Ascending aorta (tissue), 2 donors: ENCODE measurements around the gene ITGA2. TPM values are rescaled to one million over a fixed set of nuclear protein-coding genes. Genes with fewer than 3 reads are reported as not detected.
"Not testable (repeated sequence)": the region's sequence is repeated elsewhere in the genome, so short reads cannot be mapped to it uniquely, and the experiment has no call there.

Experiments used
- DNase-seq, 2 donors: peaks; one replicate each; pipeline ENCODE4 v3.0.0-alpha.2; 2019; ENCODE audit warnings: low spot score in 2 of 2
- H3K27ac ChIP-seq, 2 donors: fragments of 200-600 bp; sonication (generic); one replicate each; pipeline ENCODE4 v1.5.1; 2016 to 2017; ENCODE audit warnings: mild to moderate bottlenecking in 1 of 2
- H3K27me3 ChIP-seq: fragments of 200-600 bp; sonication (generic); one replicate; pipeline ENCODE4 v1.5.1; 2017
- H3K36me3 ChIP-seq, 2 donors: fragments of 200-600 bp; sonication (generic); one replicate each; pipeline ENCODE4 v1.5.1; 2016
- H3K4me1 ChIP-seq, 2 donors: fragments of 200-600 bp; sonication (generic); one replicate each; pipeline ENCODE4 v1.5.1; 2016 to 2017; ENCODE audit warnings: mild to moderate bottlenecking in 1 of 2
- H3K4me3 ChIP-seq, 2 donors: fragments of 200-600 bp; sonication (generic); one replicate each; pipeline ENCODE4 v1.5.1; 2016 to 2017; ENCODE audit warnings: mild to moderate bottlenecking in 1 of 2
- H3K9me3 ChIP-seq, 2 donors: fragments of 200-600 bp; sonication (generic); one replicate each; pipeline ENCODE4 v1.5.1; 2016
- CTCF ChIP-seq, 3 experiments: fragments of 200-600 bp in 2 of 3; fragments of 450-650 bp in 1 of 3; sonication (generic) in 2 of 3; IDR thresholded peaks; one replicate each; pipeline ENCODE4 v1.5.1; 2016 to 2019; ENCODE audit warnings: antibody characterized with exemption in 3 of 3, mild to moderate bottlenecking in 1 of 3, moderate library complexity in 1 of 3
- intact Hi-C: fragments of 100-400 bp; cut with DNase I; formaldehyde crosslinking; loops from one replicate; pipeline ENCODE4 v1.15.1; 2023
- total RNA-seq: library from RNA; depleted of rRNA; stranded (reverse); fragments of >200 nt; gene quantifications from one replicate; pipeline ENCODE4 v1.1.0, GENCODE V29; 2016

The ITGA2 gene
- total RNA-seq, 1 donor from 2014 or later, result 3.2 TPM

- intact Hi-C loops, result no loop called here
- H3K27ac ChIP-seq, result no peak overlapping the region
- DNase-seq, result no peak
- H3K4me1 ChIP-seq, result peaks cover 3 to 11% of the 10 kb centered on the region in 2 donors
- no peak overlapping the region for H3K4me3 ChIP-seq
- H3K9me3 ChIP-seq, result no peaks in the 10 kb centered on the region
- no peak for TF ChIP-seq CTCF (IDR thresholded peaks at IDR 0.05)
- no peaks in the 10 kb centered on the region for H3K27me3 ChIP-seq
- H3K36me3 ChIP-seq, result peaks cover 3 to 9% of the 10 kb centered on the region in 2 donors
Observed at GRCh38 chr5:53105611-53106300, 116.6 kb downstream of the ITGA2 start.

- H3K27me3 ChIP-seq, result no peaks in the 10 kb centered on the region
- peak overlapping the region; percentile 59 to 78 for H3K27ac ChIP-seq
- intact Hi-C loops, result no loop called here
- TF ChIP-seq CTCF (IDR thresholded peaks at IDR 0.05), result no peak
- no peaks in the 10 kb centered on the region for H3K9me3 ChIP-seq
- H3K4me1 ChIP-seq, result peaks cover 3 to 11% of the 10 kb centered on the region in 2 donors
- H3K36me3 ChIP-seq, result peaks cover 0 to 4% of the 10 kb centered on the region in 2 donors
- peak overlapping the region; percentile 65 to 83 for H3K4me3 ChIP-seq
- DNase-seq, result no peak
Observed at GRCh38 chr5:53109056-53109442, 119.9 kb downstream of the ITGA2 start.

- intact Hi-C loops, result no loop called here
- peak; percentile 54 to 93 for DNase-seq
- Histone ChIP-seq H3K36me3 (peaks cover 0 to 2% of the 10 kb centered on the region in 2 donors), H3K9me3 (no peaks in the 10 kb centered on the region), H3K27ac (peak within 1 kb of the TSS; percentile 60 to 78), H3K27me3 (no peaks in the 10 kb centered on the region), H3K4me1 (peaks cover 3 to 11% of the 10 kb centered on the region in 2 donors), H3K4me3 (peak within 1 kb of the TSS; percentile 65 to 83)
- no peak for TF ChIP-seq CTCF (IDR thresholded peaks at IDR 0.05)
Observed at GRCh38 chr5:53109443-53110127, 120.4 kb downstream of the ITGA2 start, which contains the start of gene MOCS2. Gene MOCS2, minus strand, starts transcription at chr5:53109757. Its CDS starts 2,583 bp downstream, at chr5:53107174.

GRCh38 chr5:53110156-53110555, 121.0 kb downstream of the ITGA2 start:
- H3K27me3 ChIP-seq, result no peaks in the 10 kb centered on the region
- no peak for DNase-seq
- no peaks in the 10 kb centered on the region for H3K9me3 ChIP-seq
- no peak for TF ChIP-seq CTCF (IDR thresholded peaks at IDR 0.05)
- intact Hi-C loops, result no loop called here
- peaks cover 3 to 11% of the 10 kb centered on the region in 2 donors for H3K4me1 ChIP-seq
- H3K36me3 ChIP-seq, result no peaks in the 10 kb centered on the region
- peak overlapping the region; percentile 60 to 78 for H3K27ac ChIP-seq
- peak overlapping the region; percentile 65 to 83 for H3K4me3 ChIP-seq

GRCh38 chr5:53111139-53111538, 122.0 kb downstream of the ITGA2 start:
- H3K36me3 ChIP-seq, result no peaks in the 10 kb centered on the region
- H3K4me3 ChIP-seq, result no peak overlapping the region
- no peak for DNase-seq
- intact Hi-C loops, result no loop called here
- H3K9me3 ChIP-seq, result no peaks in the 10 kb centered on the region
- H3K27me3 ChIP-seq, result no peaks in the 10 kb centered on the region
- no peak for TF ChIP-seq CTCF (IDR thresholded peaks at IDR 0.05)
- no peak overlapping the region for H3K27ac ChIP-seq
- peaks cover 3 to 11% of the 10 kb centered on the region in 2 donors for H3K4me1 ChIP-seq

- intact Hi-C loops, H3K36me3 ChIP-seq, H3K27ac ChIP-seq, H3K9me3 ChIP-seq, DNase-seq, H3K27me3 ChIP-seq, H3K4me3 ChIP-seq: not testable (repeated sequence)
- peaks cover 3 to 11% of the 10 kb centered on the region in 2 donors for H3K4me1 ChIP-seq
Observed at GRCh38 chr5:53112307-53112706, 123.2 kb downstream of the ITGA2 start.
